Activated naive CD4-positive, alpha-beta T cell treated with anti-CD3 and anti-CD28 coated beads, Interleukin-2, amount 50 U/mL, for 72 hours (primary cell): ENCODE data around the gene HAUS6. TPM values are rescaled to one million over a fixed set of nuclear protein-coding genes. Genes with fewer than 3 reads are reported as not detected.
"Not testable (repeated sequence)": the region's sequence is repeated elsewhere in the genome, so short reads cannot be mapped to it uniquely, and the experiment has no call there.

Experiments used
- ATAC-seq, 2 donors: fragments of 150-1000 bp; cut with Tn5 transposase; 2 replicates each; pipeline ENCODE4 v1.10.0; 2021; ENCODE audit warnings: mild to moderate bottlenecking in 2 of 2, moderate library complexity in 2 of 2
- DNase-seq, 2 donors: peaks; one replicate each; pipeline ENCODE4 v3.0.0; 2021 to 2022; ENCODE audit warnings: low spot score in 2 of 2
- H3K27ac Mint-ChIP-seq, 2 donors: one replicate each; pipeline ENCODE4 v1.8.0; 2022; ENCODE audit warnings: mild to moderate bottlenecking in 2 of 2, mixed read lengths in 2 of 2
- H3K36me3 Mint-ChIP-seq, 2 donors: one replicate each; pipeline ENCODE4 v1.8.0; 2022; ENCODE audit warnings: mixed read lengths in 2 of 2
- H3K9me3 Mint-ChIP-seq, 2 donors: one replicate each; pipeline ENCODE4 v1.8.0; 2022; ENCODE audit warnings: mixed read lengths in 2 of 2
- total RNA-seq, 2 donors: library from RNA; stranded (reverse); gene quantifications; one replicate each; pipeline ENCODE4 v1.2.3, GENCODE V29; 2022

The HAUS6 gene
- total RNA-seq, 2 donors from 2014 or later = 35.3 to 37.5 TPM

DNA sequence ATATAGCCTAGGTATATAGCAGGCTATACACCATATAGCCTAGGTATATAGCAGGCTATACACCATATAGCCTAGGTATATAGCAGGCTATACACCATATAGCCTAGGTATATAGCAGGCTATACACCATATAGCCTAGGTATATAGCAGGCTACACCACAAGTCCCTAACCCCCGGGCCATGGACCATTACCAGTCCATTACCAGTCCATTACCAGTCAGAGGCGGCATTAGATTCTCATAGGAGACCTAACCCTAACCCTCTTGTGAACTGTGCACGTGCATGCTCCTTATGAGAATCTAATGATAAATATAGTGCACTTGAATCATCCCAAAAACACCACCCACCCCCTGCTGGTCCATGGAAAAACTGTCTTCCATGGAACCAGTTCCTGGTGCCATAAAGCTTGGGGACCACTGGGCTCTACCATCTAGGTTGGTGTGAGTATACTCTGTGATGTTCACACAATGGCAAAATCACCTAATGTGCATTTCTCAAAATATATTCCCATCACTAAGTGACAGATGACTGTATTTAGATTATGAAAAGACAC lies 19.9 kb upstream of the HAUS6 start:
- Mint-ChIP-seq H3K36me3 (peaks cover 40 to 89% of the 10 kb centered on the region in 2 donors), H3K9me3 (no peaks in the 10 kb centered on the region), H3K27ac (peak overlapping the region in 1 of 2 donors; percentile 79)
- DNase-seq = no peak
- no peak for ATAC-seq

- H3K27ac Mint-ChIP-seq = no peak overlapping the region
- peaks cover 38 to 94% of the 10 kb centered on the region in 2 donors for H3K36me3 Mint-ChIP-seq
- no peak for ATAC-seq
- no peak for DNase-seq
- H3K9me3 Mint-ChIP-seq = no peaks in the 10 kb centered on the region
Measured at GRCh38 chr9:19120877-19121276, 18.2 kb upstream of the HAUS6 start.

- Mint-ChIP-seq H3K9me3 (no peaks in the 10 kb centered on the region), H3K36me3 (peaks cover 37 to 92% of the 10 kb centered on the region in 2 donors), H3K27ac (peak overlapping the region; percentile 74)
- ATAC-seq = no peak
- DNase-seq = no peak
Measured at GRCh38 chr9:19119801-19120440, 17.2 kb upstream of the HAUS6 start.

DNA sequence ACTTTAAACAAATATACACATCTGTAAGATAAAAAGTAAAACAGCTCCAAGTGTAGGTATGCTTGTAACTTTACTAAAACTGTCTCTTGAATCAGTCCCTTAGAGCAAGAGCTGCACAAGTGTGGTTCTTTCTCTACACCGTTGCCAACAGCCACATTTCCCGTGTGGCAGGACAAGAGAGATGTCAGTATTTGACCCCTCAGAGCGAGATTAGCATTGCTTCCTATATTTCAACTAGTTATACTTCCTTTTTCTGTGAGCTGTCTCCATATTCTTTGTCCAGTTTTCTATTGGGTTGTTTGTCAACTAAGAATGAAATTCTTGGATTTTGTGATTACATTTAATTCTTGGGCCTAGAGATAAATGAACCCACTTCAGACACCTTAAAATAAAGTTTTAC lies 16.5 kb upstream of the HAUS6 start:
- ATAC-seq = no peak
- Mint-ChIP-seq H3K36me3 (peaks cover 37 to 85% of the 10 kb centered on the region in 2 donors), H3K27ac (peak overlapping the region; percentile 74 to 86), H3K9me3 (no peaks in the 10 kb centered on the region)
- no peak for DNase-seq

DNA sequence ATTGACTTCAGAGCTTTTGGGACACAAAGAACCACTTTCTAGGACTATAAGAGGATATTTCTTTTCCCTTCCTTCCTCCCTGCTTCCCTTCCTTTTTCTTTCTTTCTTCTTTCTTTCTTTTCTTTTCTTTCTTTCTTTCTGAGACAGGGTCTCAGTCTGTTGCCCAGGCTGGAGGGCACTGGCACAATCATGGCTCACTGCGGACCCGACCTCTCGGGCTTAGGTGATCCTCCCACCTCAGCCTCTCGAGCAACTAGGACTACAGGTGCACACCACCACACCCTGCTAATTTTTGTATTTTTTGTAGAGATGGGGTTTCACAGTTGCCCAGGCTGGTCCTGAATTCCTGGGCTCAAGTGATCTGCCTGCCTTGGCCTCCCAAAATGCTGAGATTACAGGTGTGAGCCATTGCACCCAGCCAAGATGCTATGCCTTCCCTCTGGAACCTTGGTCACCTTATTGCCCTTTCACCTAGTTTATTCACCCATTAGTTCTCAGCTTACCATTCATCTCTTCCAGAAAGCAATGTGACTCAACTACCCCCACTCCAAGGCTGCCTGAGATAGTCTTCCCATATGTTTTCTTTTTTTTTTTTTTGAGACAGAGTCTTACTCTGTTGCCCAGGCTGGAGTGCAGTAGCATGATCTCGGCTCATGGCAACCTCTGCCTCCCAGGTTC lies 14.5 kb upstream of the HAUS6 start:
- Mint-ChIP-seq H3K27ac (peak overlapping the region in 1 of 2 donors; percentile 79), H3K36me3 (peaks cover 30 to 67% of the 10 kb centered on the region in 2 donors), H3K9me3 (no peaks in the 10 kb centered on the region)
- ATAC-seq = no peak
- DNase-seq = no peak

- Mint-ChIP-seq H3K36me3 (peaks cover 30 to 59% of the 10 kb centered on the region in 2 donors), H3K9me3 (no peaks in the 10 kb centered on the region), H3K27ac (peak overlapping the region in 1 of 2 donors; percentile 63)
- DNase-seq = no peak
- no peak for ATAC-seq
Measured at GRCh38 chr9:19116107-19116790, 13.5 kb upstream of the HAUS6 start.

DNA sequence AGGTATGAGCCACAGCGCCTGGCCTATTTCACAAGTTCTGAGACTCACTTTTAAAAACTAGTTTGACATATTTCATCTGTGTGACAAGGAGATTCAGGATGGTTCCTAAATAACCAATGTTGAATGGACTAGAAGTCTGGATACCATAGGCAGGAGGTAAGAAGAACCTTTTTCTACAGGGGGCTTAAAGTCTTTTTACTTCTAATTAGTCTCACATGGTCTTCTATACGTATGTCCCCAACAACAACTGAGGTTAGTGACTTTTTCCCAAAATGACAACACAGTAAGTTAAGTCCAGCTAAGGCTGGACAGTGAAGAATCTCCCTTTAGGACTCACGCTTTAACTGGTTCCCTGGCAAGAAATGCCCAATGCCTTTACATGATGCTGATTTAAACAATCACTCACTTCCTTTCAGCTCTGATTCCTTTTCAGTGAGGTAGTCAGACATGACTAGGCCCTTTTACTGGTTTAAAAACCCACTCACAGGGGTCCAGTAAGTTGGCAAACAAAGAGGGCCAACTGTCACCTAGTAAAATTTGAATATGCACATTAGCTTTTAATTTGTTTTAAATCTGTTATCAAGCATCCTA lies 12.1 kb upstream of the HAUS6 start:
- Mint-ChIP-seq H3K36me3 (peaks cover 21 to 44% of the 10 kb centered on the region in 2 donors), H3K9me3 (no peaks in the 10 kb centered on the region), H3K27ac (no peak overlapping the region)
- no peak for ATAC-seq
- no peak for DNase-seq

DNA sequence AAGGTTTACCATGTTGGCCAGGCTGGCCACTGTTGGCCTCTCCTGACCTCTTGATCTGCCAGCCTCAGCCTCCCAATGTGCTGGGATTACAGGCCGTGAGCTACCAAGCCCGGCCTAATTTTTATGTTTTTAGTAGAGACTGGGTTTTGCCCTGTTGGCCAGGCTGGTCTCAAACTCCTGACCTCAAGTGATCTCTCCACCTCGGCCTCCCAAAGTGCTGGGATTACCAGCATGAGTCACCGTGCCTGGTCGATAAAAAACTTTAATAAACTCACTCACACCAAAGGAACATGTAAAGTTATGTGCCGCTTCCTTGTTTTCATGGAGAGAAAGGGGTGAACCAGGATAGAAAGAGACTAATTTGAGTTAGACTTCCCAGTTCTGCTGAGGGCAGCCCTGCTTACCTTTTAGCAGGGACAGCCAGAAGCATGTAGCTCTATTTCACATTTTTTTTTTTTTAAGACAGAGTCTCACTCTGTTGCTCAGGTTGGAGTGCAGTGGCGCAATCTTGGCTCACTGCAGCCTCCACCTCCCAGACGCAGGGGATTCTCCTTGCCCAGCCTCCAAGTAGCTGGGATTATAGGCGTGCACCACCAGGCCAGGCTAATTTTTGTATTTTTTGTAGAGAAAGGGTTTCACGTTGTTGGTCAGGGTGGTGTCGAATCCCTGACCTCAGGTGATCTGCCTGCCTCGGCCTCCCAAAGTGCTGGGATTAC lies 11.4 kb upstream of the HAUS6 start:
- ATAC-seq = no peak
- Mint-ChIP-seq H3K36me3 (peaks cover 14 to 37% of the 10 kb centered on the region in 2 donors), H3K9me3 (no peaks in the 10 kb centered on the region), H3K27ac (peak overlapping the region in 1 of 2 donors; percentile 72)
- no peak for DNase-seq

DNA sequence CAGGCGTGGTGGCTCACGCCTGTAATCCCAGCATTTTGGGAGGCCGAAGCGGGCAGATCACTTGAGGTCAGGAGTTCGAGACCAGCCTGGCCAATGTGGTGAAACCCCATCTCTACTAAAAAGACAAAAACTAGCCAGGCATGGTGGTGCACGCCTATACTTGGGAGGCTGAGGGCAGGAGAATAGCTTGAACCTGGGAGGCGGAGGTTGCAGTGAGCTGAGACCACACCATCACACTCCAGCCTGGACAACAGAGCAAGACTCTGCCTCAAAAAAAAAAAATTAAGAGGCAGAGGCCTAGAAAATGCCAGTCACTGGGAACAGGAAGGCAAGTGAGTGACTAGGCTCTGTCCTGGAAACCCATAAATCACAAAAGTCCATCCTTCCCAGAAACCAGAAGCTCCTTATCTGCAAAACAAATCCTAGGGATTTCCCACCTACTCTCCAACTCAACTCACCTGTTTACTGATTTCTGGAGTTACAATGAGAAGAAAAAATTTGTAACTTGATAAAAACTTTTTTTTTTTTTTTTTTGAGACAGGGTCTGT lies 10.4 kb upstream of the HAUS6 start:
- not testable (repeated sequence) for H3K9me3 Mint-ChIP-seq, ATAC-seq, DNase-seq
- H3K36me3 Mint-ChIP-seq = peaks cover 10 to 28% of the 10 kb centered on the region in 2 donors
- peak overlapping the region in 1 of 2 donors; percentile 74 for H3K27ac Mint-ChIP-seq

- Mint-ChIP-seq H3K36me3 (no peaks in the 10 kb centered on the region), H3K27ac (no peak overlapping the region), H3K9me3 (no peaks in the 10 kb centered on the region)
- peak in 1 of 2 donors; percentile 80 for ATAC-seq
- DNase-seq = no peak
Measured at GRCh38 chr9:19108038-19108437, 5.3 kb upstream of the HAUS6 start.

DNA sequence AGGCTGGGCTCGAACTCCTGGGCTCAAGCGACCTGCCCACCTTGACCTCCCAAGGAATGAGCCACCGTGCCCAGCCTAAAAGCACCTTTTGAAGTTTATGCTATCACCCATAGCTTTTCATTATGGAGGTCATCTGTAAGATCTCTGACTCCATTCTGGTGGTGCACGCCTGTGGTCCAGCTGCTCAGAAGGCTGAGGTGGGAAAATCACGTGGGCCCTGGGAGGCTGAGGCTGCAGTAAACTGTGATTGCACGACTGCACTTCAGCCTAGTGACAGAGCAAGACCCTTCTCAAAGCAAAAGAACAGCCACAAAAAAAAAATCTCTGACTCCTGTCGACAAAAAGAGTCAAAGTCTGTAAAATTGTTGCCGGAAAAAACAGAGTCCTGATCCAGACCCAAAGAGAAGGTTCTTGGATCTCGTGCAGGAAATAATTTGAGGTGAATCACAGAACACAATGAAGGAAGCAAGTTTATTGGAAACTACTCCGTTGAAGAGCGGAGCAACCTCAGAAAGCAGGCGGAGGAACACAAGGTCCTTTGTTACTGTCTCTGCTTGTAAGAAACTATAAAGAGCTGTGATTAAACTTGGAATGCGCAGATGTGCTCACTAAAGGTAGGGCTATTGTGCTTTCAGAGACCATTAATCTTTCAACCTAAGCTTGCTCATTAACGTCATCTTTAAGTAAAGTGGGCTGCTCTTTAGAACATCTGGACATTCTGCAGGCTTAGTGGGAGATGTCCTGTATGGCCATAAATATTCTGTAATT lies 2.0 kb upstream of the HAUS6 start:
- Mint-ChIP-seq H3K27ac (no peak overlapping the region), H3K36me3 (peaks cover 11 to 14% of the 10 kb centered on the region in 2 donors), H3K9me3 (no peaks in the 10 kb centered on the region)
- DNase-seq (no peak), ATAC-seq (no peak)

DNA sequence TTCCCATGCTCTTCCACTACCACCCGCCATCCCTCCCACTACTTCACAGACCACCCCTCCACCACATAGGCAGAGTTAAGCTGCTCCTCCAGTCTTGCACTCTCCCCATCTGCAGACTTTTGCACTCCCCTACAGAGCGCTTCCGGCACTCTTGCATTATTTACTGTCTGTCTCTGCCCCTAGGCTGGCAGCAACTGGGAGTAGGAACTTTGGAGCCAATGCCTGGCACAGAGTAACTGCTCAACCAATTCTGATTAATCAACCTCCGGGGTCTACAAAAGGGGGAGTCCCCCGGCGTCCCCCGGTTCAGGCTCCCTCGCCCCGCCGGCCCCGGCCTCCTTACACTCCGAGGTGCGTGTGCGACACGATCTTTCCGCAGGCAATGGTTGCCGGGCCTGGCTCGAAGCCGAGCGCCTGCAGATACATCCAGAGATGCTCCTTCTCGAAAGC lies 498 bp downstream of the HAUS6 start:
- peaks cover 14 to 18% of the 10 kb centered on the region in 2 donors for H3K36me3 Mint-ChIP-seq
- DNase-seq (peak in 1 of 2 donors; percentile 32), ATAC-seq (peak; percentile 18 to 48)
- peak overlapping the region; percentile 98 to 99 for H3K27ac Mint-ChIP-seq
- H3K9me3 Mint-ChIP-seq = no peaks in the 10 kb centered on the region

GRCh38 chr9:19101203-19101602 lies 1.5 kb downstream of the HAUS6 start:
- DNase-seq (no peak), ATAC-seq (no peak)
- H3K36me3 Mint-ChIP-seq = peaks cover 14 to 18% of the 10 kb centered on the region in 2 donors
- peak overlapping the region in 1 of 2 donors; percentile 99 for H3K27ac Mint-ChIP-seq
- H3K9me3 Mint-ChIP-seq = no peaks in the 10 kb centered on the region

GRCh38 chr9:19097431-19097830 lies 5.3 kb downstream of the HAUS6 start:
- DNase-seq, H3K9me3 Mint-ChIP-seq, ATAC-seq: not testable (repeated sequence)
- H3K27ac Mint-ChIP-seq = peak overlapping the region in 1 of 2 donors; percentile 60
- peaks cover 11 to 18% of the 10 kb centered on the region in 2 donors for H3K36me3 Mint-ChIP-seq
